ENCODE measurements around the gene ABCC8. TPM values are rescaled to one million over a fixed set of nuclear protein-coding genes. Genes with fewer than 3 reads are reported as not detected.

The ABCC8 gene
- total and polyA plus RNA-seq, 2 experiments from 2014 or later = 2.0 to 3.4 TPM

GRCh38 chr11:17405232-17406005 lies 71.2 kb downstream of the ABCC8 start:
- Mint-ChIP-seq H3K4me1 (peaks cover 7% of the 10 kb centered on the region; the same call in 1 of the 3 replicates), H3K36me3 (ENCODE audit: low read depth) (no peaks in the 10 kb centered on the region), H3K9me3 (no peaks in the 10 kb centered on the region), H3K27ac (peak overlapping the region; percentile 78; the same call in 1 of the 2 replicates), H3K27me3 (ENCODE audit: insufficient read depth, low read depth, poor library complexity) (peaks cover 2% of the 10 kb centered on the region), H3K4me3 (no peak overlapping the region)
- no peak overlapping the region for H3K27ac ChIP-seq (ENCODE audit: low read depth)
- H2AFZ ChIP-seq = 0 out of 2 replicates have a peak overlapping the region, but pooled peaks have one; percentile 59
- H3K4me3 ChIP-seq = no peak overlapping the region
- no peaks in the 10 kb centered on the region for H3K4me1 ChIP-seq (ENCODE audit: insufficient read depth)
- H3K9me2 ChIP-seq (ENCODE audit: insufficient read depth) = no peaks in the 10 kb centered on the region
- H3K36me3 ChIP-seq (ENCODE audit: insufficient read depth) = no peaks in the 10 kb centered on the region
- H3F3A ChIP-seq (replicated peaks; ENCODE audit: low read depth) = no peaks in the 10 kb centered on the region
- no peak overlapping the region for H3K4me2 ChIP-seq
- ATAC-seq (peak; percentile 76), DNase-seq (ENCODE audit: low spot score) (peak; percentile 50)
- no peaks in the 10 kb centered on the region for H3K79me2 ChIP-seq (replicated peaks; ENCODE audit: insufficient read depth)
- no peaks in the 10 kb centered on the region for H4K20me1 ChIP-seq (replicated peaks; ENCODE audit: insufficient read depth)
- H3K27me3 ChIP-seq (ENCODE audit: insufficient read depth) = no peaks in the 10 kb centered on the region
- TF ChIP-seq ZNF114 (CRISPR knock-in tag; IDR thresholded peaks at IDR 0.05) (no peak), CTCF (conservative IDR thresholded peaks at IDR 0.05; ENCODE audit: low read depth in 2 of 2) (peak; percentile 30 to 37; a peak in 3 of 4 replicates)

GRCh38 chr11:17403980-17404759 lies 72.5 kb downstream of the ABCC8 start:
- H3K79me2 ChIP-seq (replicated peaks; ENCODE audit: insufficient read depth) = no peaks in the 10 kb centered on the region
- H3K27me3 Mint-ChIP-seq (ENCODE audit: insufficient read depth, low read depth, poor library complexity) = peaks cover 2% of the 10 kb centered on the region
- ATAC-seq (no peak), DNase-seq (ENCODE audit: low spot score) (no peak)
- H3K4me3 ChIP-seq = no peak overlapping the region
- H2AFZ ChIP-seq = peak overlapping the region; percentile 43; the same call in 1 of the 2 replicates
- H3K4me3 Mint-ChIP-seq = no peak overlapping the region
- H3K36me3 Mint-ChIP-seq (ENCODE audit: low read depth) = no peaks in the 10 kb centered on the region
- H4K20me1 ChIP-seq (replicated peaks; ENCODE audit: insufficient read depth) = no peaks in the 10 kb centered on the region
- H3K9me3 Mint-ChIP-seq = no peaks in the 10 kb centered on the region
- no peak overlapping the region for H3K27ac Mint-ChIP-seq
- H3K9me2 ChIP-seq (ENCODE audit: insufficient read depth) = no peaks in the 10 kb centered on the region
- no peaks in the 10 kb centered on the region for H3K4me1 ChIP-seq (ENCODE audit: insufficient read depth)
- H3K27me3 ChIP-seq (ENCODE audit: insufficient read depth) = no peaks in the 10 kb centered on the region
- H3F3A ChIP-seq (replicated peaks; ENCODE audit: low read depth) = no peaks in the 10 kb centered on the region
- no peak overlapping the region for H3K4me2 ChIP-seq
- H3K4me1 Mint-ChIP-seq = peaks cover 7% of the 10 kb centered on the region; the same call in 1 of the 3 replicates
- no peaks in the 10 kb centered on the region for H3K36me3 ChIP-seq (ENCODE audit: insufficient read depth)
- no peak overlapping the region for H3K27ac ChIP-seq (ENCODE audit: low read depth)
- TF ChIP-seq CREB1 (CRISPR knock-in tag; IDR thresholded peaks at IDR 0.05; ENCODE audit: low read depth) (no peak), ZNF331 (CRISPR knock-in tag; IDR thresholded peaks at IDR 0.05; ENCODE audit: low read depth) (no peak), POLR2AphosphoS5 (IDR thresholded peaks at IDR 0.05; ENCODE audit: low read depth) (no peak), JUNB (IDR thresholded peaks at IDR 0.05; ENCODE audit: unreplicated experiment) (no peak), ETS1 (IDR thresholded peaks at IDR 0.05) (no peak), EZH2phosphoT487 (IDR thresholded peaks at IDR 0.05; ENCODE audit: unreplicated experiment) (no peak), CTCF (conservative IDR thresholded peaks at IDR 0.05; ENCODE audit: low read depth in 2 of 2) (no peak), EZH2 (IDR thresholded peaks at IDR 0.05; ENCODE audit: low read depth, unreplicated experiment) (no peak), NANOG (IDR thresholded peaks at IDR 0.05; ENCODE audit: borderline replicate concordance) (no peak), ZNF114 (CRISPR knock-in tag; IDR thresholded peaks at IDR 0.05) (no peak), STAT1 (IDR thresholded peaks at IDR 0.05; ENCODE audit: unreplicated experiment) (no peak), REST (IDR thresholded peaks at IDR 0.05; ENCODE audit: unreplicated experiment) (no peak)
